HG02852 (cell line): ENCODE measurements around the gene CAMK4.

Source experiments
- ATAC-seq: cut with Tn5 transposase; IDR thresholded peaks from one replicate; pipeline ENCODE4 v1.9.1; 2021; ENCODE audit warnings: mild to moderate bottlenecking, moderate library complexity; ENCODE audit not compliant: unreplicated experiment

The CAMK4 gene

DNA sequence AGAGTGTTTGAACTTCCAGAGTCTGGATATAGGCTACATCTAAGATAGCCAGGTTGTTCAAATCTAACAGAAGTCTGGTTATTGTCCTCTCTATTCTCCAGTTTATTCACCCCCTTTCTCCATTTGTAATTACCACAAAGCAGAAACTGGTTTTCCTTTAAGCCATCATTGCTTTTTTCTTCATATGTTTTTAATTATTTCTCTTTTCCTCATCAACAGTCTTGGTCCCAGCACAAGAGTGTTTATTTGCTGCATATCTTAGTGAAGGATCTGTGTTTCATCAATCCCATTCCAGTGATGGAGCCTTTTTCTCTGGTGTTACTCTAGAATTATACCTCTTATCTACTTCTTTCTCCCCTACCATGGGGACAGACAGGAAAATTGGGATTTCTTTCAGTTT, 142.2 kb downstream of the CAMK4 start:
- no peak for ATAC-seq

DNA sequence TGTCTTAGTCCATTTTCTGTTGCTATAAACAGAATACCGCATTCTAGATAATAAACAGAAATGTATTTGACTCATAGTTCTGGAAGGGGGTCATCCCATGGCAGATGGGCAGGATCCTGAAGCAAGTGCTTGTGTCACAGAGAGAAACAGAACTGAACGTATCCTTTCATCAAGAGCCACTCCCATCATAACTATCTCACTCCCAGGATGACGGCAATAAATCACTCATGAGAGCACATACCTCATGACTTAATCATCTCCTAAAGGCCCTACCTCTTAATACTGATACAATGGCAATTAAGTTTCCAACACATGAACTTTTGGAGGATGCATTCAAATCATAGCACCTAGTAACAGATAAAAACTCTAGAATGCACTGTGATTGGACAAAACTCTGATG, 142.9 kb downstream of the CAMK4 start:
- ATAC-seq, result no peak

DNA sequence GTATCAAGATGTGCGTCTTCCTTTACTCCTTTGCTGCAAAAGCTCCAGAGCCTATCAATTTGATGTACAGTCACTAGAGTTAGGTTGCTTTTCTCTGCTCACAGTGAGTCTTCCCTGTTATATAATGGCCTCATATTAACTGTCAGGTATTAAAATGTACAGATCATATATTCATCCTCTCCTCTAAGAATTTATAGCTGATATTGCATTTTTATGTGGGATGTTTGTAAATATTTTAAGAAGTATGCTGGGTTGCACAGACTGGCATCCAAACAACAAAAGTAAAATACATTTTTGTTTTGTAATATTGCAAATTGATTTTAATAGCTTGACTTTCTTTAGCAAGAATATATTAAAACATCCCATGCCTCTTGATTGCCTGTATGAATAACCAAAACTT, 148.6 kb downstream of the CAMK4 start:
- ATAC-seq, result no peak

DNA sequence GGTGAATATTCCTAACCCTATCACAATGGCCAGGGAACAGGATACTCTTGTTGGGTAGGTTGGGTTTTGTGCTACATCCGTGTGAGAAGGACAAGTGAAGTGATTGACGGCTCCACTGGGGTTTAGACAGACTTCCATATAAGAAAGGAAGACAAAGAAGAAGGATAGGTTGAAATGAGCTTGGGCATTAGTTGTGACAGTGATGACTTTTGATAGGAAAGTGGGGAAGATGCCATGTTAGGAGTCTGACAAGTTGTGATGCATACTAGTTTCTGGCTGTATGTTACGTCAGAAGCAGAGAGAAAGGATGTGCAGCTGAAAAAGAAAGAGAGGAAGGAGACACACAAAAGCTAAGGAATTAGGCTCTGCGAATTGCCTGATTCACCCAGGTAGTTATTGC, 150.2 kb downstream of the CAMK4 start:
- no peak for ATAC-seq

DNA sequence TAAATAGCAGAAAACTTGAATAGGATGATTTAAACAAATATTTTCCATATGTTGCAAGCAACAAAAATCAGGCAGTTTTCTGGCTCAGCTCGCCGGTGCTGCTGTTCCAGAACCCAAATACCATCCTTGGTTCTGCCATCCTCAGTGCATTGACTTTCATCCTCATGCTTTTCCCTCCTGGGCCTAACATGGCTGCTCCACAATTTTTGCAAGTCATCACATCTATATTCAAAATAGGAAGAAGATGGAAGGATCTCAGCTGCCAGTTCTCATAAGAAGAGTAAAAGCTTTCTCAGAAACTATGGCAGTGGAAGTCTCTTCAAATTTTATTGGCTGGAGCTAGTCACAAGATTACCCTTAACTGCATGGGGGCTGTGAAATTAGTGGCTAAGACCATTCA, 151.5 kb downstream of the CAMK4 start:
- ATAC-seq, result no peak

DNA sequence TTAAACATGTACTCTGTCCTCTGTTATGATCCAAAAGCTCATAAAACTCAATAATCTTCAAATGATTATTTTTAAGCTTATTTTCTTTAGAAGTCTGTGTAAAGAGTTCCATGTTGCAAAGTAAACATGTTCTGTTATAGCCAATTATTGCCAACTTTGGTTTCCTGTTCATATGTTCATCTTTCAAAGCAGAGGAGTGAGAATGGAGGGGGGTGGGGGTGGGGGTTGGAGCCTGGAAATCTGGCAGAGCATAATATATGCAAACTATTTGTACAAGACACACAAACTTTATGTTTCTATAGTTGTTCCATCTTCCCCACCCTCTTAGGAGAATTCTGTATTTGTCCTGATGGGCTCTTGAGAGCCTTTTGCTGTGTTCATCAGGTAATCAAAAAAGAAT, 153.1 kb downstream of the CAMK4 start:
- no peak for ATAC-seq

DNA sequence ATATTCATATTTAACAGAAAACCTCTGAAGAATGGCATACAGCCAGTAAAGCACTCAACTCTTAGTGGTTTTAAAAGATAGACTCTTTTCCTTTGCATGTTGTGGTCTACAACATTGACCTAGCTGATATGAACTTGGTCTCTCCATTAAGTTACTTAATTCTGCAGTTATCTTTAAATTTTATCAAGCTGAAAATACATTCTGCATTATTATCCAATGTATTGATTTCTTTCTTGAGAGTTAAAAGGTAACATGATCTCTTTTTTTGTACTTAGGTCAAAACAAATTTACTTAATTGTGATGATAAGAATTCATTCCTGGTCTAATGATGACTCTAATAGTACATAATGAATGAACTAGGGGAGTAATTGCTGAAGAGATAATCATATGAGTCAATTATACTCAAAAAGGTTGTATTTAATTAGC, 155.2 kb downstream of the CAMK4 start:
- no peak for ATAC-seq

DNA sequence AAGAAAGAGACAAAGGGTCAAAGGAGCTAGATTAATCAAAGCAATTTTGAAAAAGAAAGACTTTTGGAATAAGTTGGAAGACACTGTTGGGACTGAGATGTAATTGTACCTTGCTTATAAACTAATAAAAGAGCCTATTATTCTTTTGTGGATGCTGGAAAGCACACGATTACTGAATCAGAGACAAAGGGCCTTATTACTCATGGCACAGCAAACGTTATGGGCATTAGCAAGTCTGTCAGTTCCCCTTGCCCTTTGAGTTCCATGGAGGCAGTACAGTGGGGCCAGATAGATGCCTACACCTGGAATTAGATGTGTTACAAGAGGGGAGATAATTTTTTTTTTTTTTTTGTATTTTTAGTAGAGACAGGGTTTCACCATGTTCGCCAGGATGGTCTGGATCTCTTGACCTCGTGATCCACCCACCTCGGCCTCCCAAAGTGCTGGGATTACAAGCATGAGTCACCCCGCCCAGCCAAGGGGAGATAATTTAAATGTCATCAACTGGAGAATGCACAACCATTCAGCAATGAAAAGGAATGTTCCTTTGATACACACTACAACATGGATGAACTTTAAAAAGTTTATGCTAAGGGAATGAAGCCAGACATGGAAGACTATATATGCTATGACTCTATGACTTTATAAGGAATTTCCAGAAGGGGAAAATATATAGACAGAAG, 159.2 kb downstream of the CAMK4 start:
- ATAC-seq, result no peak

DNA sequence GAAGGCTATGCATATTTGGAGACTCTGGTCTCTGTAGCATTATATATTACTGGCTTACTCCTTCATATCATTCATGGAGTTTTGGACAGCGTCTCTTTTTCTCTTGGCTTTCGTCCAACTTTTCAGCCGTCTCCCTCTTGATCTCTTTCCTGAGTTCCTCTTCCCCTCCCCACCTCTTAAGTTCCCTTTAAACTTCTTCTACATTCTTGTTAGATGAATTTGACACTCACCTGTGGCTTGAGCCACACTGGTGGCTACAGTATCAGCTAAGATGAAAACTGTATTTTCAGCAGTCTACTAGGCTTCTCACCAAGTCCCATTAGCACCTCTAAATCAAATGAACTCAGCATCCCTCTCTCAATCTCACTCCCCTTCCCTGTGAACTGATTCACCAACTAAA, 160.0 kb downstream of the CAMK4 start:
- no peak for ATAC-seq

DNA sequence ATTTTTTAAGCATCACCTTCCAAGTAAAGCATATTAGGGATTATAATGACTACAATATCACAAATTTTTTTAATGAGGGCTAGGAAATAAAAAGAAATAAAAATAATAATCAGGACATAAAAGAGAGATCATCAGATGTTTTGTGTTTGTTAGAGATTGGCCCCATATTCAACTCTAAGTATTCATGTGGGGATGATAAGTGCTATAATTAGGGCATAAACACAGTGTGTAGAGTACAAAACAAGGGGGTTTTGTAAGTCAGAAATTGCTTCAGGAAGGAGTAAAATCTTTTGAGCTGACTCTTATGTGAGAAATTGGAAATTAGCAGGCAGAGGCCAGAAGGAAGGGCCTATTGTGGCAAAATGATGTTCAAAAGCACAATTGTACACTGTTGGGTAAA, 160.9 kb downstream of the CAMK4 start:
- no peak for ATAC-seq

DNA sequence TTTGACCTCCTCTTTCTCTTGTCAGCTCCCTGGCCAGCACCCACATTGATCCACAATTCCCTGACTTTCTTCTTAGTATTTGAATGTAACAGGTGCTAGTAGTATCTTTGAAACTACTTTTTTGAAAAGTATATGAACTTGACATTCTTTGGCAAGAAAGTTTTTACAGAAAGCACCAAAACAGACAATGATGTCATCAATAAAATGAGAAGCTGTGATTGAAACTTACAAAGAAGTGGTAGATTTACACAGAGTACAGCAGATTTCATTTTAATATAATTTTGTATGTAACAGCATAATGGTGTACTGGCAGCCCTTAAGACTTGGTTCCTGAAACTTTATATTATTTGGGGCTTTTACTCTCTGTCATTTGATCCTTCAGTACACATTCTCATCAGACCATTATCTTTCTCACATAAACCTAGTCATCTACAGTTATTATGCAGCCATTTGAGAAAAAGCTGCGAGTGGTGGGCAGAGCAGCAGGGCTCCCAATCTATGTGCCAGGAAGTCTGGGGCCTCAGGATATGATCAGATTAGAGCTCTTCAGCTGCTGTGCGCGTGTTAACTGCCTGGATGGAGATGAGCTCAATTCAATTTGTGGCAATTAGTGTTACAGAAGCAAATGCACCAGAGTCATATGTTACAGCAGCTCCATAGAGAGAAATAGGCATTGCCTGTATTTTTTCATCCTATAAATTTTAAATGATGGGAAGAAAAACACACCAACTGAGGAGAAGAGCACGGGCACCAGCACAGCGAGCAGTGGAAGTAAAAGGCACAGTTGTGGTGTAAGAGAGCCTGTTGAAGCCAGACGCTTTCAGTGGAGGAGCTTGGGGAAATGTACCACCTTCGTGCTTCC, 162.0 kb downstream of the CAMK4 start:
- no peak for ATAC-seq

DNA sequence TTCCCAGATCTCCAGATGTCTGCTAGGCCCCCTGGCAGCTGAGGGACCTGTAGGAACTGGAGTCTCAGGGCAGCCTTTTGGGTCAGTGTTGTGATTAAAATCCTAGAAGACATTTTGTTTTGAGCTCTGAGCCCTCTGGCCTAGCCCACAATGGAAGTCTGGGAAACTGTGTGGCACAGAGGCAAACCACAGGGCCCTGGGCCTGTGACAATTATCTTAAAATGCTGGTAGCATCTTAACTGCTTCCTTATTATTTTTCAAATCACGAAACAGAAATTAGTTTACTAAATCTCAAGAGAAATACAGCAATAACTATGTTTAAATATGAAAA, 162.6 kb downstream of the CAMK4 start:
- no peak for ATAC-seq

DNA sequence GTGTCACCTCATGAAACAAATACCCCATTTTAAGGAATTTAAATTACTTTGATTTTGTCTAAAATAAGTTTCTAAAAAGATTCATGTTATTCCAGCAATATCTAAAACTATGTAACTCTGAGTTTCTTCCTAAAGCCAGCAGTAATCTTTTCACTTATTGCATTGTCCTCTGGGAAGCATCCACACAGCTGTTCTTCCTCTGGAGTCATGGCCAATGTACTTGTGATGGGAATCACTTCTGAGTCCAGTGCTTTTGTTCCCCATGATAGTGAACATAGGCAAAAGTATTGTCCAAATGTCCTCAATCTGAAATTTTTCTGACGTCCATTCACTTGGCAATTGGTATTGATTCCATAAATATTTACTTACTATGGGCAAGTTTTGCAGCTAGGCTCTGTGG, 163.2 kb downstream of the CAMK4 start:
- no peak for ATAC-seq

DNA sequence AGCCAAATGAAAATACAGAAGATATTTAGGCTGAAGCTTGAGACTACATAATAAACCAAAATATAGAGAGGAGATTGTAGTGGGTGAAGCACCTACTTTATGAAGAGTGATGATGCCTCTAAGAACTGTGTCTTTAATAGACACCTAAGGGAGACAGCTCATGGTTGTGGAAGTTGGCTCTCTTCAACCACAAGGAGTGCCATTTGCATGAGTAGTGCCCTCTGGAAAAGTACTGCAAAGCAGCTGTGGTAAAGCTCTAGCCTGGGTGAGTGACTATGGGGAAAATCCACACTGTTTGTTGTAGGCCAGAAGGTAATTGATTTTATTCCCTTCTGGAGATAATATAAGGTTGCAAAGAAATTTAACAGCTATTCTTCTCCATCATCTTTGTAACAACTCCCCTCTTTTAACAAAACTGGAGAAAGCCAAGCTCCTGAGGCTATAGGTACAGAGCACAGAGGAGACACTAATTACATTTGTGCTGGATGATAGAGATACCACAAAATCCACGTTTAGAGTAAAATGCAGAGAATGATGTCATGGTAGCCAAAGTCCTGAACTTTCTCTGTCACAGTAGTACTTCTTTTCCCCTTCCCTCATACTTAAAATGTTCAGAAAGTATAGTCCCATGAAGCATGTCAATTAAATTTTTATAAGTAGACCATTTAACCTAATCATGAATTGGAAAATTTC, 165.4 kb downstream of the CAMK4 start:
- ATAC-seq, result no peak

DNA sequence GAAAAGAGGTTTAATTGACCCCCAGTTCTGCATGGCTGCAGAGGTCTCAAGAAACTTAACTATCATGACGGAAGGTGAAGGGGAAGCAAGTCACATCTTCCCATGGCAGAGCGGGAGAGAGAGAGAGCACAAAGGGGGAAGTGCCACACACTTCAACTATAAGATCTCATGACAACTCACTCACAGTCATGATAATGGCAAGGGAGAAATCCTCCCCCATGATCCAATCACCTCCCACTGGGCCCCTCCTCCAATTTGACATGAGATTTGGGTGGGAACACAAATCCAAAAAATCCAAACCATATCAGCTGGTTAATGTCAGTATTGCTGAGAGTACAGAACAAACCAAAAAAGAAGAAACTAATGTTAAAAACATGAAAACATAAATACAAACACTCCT, 168.0 kb downstream of the CAMK4 start:
- ATAC-seq, result no peak

DNA sequence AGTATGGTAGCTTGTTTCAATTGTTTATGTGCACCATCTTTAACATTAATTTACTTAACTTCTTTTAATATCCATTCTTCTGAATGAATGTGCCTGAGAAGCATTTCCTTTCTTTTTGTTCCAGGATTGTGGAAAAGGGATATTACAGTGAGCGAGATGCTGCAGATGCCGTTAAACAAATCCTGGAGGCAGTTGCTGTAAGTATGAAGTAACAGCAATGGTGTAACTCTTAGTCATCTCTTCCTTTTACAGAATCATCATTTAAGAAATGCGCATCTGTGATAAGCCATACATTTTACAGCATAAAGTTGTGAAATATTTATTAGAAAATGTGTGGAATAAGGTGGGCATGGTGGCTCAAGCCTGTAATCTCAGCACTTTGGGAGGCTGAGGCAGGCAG, 170.4 kb downstream of the CAMK4 start:
- ATAC-seq, result no peak

DNA sequence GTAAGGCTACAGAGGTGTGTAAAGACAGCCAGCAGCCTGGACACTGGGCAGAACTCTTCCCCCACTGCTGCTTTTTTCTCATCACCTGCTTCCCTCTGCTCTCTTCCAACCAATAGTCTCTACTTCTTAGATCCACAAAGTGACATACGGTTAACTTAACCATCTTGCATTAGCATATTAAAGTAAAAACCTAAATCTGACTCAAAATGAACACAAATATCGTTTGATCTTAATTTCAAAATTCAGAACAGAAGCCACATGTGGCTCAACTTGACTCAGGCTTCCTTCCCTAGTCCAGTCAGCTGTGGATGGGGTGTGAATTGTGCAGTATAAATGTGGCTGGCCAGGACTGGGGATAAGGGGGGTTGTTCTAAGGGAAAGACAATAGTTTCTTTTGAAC, 173.8 kb downstream of the CAMK4 start:
- ATAC-seq, result peak; percentile 63

DNA sequence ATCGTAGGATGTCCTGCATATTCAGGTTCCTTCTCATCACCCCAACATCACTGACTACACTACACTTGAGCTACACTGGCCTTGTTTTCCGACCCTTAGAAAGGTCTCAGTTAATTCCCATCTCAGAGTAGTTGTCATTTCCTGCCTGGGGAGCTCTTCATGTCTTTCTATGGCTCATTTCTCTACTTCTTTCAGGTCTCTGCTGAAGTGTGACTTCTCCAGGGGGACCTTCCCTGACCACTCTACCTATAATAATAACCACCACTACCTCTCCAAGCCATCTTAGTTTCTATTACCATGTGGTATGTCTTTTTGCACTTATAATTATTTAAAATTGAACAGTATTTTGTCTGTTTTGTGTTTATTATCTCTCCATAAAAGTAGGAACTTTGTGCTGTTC, 174.9 kb downstream of the CAMK4 start:
- no peak for ATAC-seq

DNA sequence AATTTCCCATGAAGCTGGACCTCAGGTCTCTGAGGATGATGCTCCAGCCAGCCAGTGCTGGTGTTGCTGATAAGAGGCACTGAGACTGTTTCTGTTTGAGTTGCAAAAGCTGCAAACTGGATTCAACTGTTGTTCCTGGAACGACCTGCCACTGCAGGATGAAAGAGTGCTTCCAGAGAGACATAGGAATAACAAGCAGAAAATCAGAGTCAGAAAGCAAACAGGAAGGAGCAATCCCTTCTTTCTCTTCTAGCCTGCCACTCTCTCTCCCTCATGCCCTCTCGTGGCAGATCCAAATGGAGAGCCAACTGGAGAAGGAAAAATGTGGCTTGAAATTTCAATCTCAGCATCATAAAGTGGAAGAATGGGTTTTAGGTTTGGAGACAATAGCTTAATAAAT, 177.7 kb downstream of the CAMK4 start:
- no peak for ATAC-seq

DNA sequence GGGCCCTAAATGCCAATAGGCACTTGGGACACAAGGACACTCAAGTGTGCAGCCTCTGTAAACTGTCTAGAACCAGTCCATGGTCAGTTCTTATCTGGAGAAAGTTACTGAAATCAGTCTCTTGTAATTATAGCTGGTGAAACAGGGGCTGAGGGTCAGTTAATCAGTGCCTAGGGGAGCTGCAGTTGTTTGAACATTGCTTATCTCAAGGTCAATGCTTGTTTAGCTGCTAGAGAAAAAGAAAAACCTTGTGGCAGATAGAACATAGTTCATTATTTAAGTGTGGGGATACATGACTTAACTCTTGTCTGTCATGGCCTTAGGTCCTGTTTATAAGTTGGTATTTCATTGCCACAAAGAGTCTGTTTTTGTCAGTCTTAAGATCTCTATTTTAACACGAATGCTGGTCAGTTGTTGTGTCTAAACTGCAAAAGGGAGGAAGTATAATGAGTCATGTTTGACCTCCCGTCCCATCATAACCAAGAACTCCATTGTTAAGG, 180.1 kb downstream of the CAMK4 start:
- no peak for ATAC-seq

DNA sequence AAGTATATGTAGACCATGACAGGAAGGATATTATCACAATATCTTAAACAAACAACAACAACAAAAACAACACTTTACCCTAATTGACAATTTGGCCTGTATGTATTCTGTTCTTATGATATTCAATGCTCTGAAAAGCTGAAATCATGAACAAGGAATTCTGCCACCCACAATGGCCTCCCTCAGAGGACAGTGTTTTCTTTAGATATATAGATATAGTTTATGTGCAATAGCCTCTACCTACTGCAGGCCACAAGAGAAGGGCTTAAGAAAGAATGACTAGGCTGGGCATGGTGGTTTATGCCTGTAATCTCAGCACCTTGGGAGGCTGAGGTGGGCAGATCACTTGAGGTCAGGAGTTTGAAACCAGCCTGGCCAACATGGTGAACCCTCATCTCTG, 183.4 kb downstream of the CAMK4 start:
- ATAC-seq, result no peak

DNA sequence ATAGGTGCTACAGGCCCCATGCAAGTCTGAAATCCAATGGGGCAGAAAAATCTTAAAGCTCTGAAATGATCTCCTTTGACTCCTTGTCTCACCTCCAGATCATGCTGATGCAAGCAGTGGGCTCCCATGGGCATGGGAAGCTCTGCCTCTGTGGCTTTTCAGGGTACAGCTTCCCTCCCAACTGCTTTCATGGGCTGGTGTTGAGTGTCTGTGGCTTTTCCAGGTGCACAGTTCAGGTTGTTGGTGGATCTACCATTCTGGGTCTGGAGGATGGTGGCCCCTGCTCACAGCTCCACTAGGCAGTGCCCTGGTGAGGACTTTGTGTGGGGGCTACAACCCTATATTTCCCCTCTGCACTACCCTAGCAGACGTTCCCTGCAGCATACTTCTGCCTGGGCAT, 184.6 kb downstream of the CAMK4 start:
- no peak for ATAC-seq
